Measurements from ENCODE around the gene KCNV2. TPM values are rescaled to one million over a fixed set of nuclear protein-coding genes. Genes with fewer than 3 reads are reported as not detected.

The KCNV2 gene
- total RNA-seq, 4 donors from 2014 or later, result not detected

GRCh38 chr9:2778816-2779215 is 61.5 kb downstream of the KCNV2 start:
- intact Hi-C loops (cut with DNase I), result no loop called here
- Histone ChIP-seq H3K27ac (no peak overlapping the region), H3K4me3 (replicated peaks in 1 of 3) (no peak overlapping the region), H3K4me1 (no peaks in the 10 kb centered on the region), H3K36me3 (peaks cover 8 to 15% of the 10 kb centered on the region in 2 donors), H3K27me3 (no peaks in the 10 kb centered on the region), H3K9me3 (no peaks in the 10 kb centered on the region)
- no peak for DNase-seq
- WGBS, 2 donors, result 92 to 94% methylated on average over 2 of the region's 2 CpGs
- no peak for TF ChIP-seq CTCF (IDR thresholded peaks at IDR 0.05)
- TF ChIP-seq POLR2A (IDR thresholded peaks at IDR 0.05), result no peak

Other genes with a start within 250 kb of the KCNV2 start
- 10 to 100 TPM; 14.2 to 59.2 (median 46.0) TPM for gene VLDLR, start 95.7 kb upstream of the KCNV2 start, total RNA-seq
- gene PUM3, start 126.6 kb downstream of the KCNV2 start, total RNA-seq, result 10 to 100 TPM; 27.3 to 55.9 (median 30.1) TPM